CD14-positive monocyte (primary cell): Measurements from ENCODE around the gene CLEC1B. TPM values are rescaled to one million over a fixed set of nuclear protein-coding genes. Genes with fewer than 3 reads are reported as not detected.

ENCODE experiments used
- DNase-seq, 3 donors: peaks; one replicate each; pipeline ENCODE4 v3.0.0-alpha.2; 2011 to 2022
- H2AFZ ChIP-seq: 2 replicates; pipeline ENCODE4 v1.6.0; 2012; ENCODE audit warnings: mild to moderate bottlenecking, low read depth, low read length, inconsistent platforms; ENCODE audit not compliant: insufficient read depth, poor library complexity, severe bottlenecking
- H3K27ac ChIP-seq, 2 donors: 1 replicate in 1 of 2; 2 replicates in 1 of 2; pipeline ENCODE4 v1.5.1; 2012 to 2013; ENCODE audit warnings: low read length in 2 of 2, control low read depth in 1 of 2, inconsistent platforms in 1 of 2, low read depth in 1 of 2, mild to moderate bottlenecking in 1 of 2
- H3K27me3 ChIP-seq, 2 donors: one replicate each; pipeline versions ENCODE4 v1.6.0 to v1.6.1; 2011 to 2013; ENCODE audit warnings: low read length in 2 of 2; ENCODE audit not compliant: control insufficient read depth in 2 of 2, insufficient read depth in 2 of 2
- H3K36me3 ChIP-seq, 2 donors: replicated peaks in 1 of 2; 1 replicate in 1 of 2; 2 replicates in 1 of 2; pipeline versions ENCODE4 v1.5.1 to v1.6.1; 2012 to 2013; ENCODE audit warnings: low read length in 2 of 2, control low read depth in 1 of 2, inconsistent platforms in 1 of 2, mild to moderate bottlenecking in 1 of 2; ENCODE audit not compliant: insufficient read depth in 2 of 2, control insufficient read depth in 1 of 2
- H3K4me1 ChIP-seq, 2 donors: 1 replicate in 1 of 2; 2 replicates in 1 of 2; pipeline versions ENCODE4 v1.5.1 to v1.6.1; 2012 to 2013; ENCODE audit warnings: low read length in 2 of 2, control low read depth in 1 of 2, inconsistent platforms in 1 of 2, mild to moderate bottlenecking in 1 of 2, moderate library complexity in 1 of 2; ENCODE audit not compliant: insufficient read depth in 2 of 2, control insufficient read depth in 1 of 2
- H3K4me2 ChIP-seq: replicated peaks from 2 replicates; pipeline ENCODE3; 2012; ENCODE audit warnings: low read length, moderate library complexity, mild to moderate bottlenecking; ENCODE audit not compliant: poor library complexity, severe bottlenecking; ENCODE audit errors: extremely low read depth
- H3K4me3 ChIP-seq, 3 experiments: fragments of 200-600 bp in 1 of 3; sonication (generic) in 1 of 3; replicated peaks in 1 of 3; 1 replicate in 2 of 3; 2 replicates in 1 of 3; pipeline ENCODE4 v1.5.1; 2011 to 2013; ENCODE audit warnings: low read length in 3 of 3, mild to moderate bottlenecking in 3 of 3, control low read depth in 2 of 3, low read depth in 2 of 3, inconsistent platforms in 1 of 3, moderate library complexity in 1 of 3
- H3K79me2 ChIP-seq: 2 replicates; pipeline ENCODE4 v1.6.0; 2012; ENCODE audit warnings: mild to moderate bottlenecking, control low read depth, inconsistent platforms, low read length, moderate library complexity; ENCODE audit not compliant: insufficient read depth
- H3K9ac ChIP-seq: 2 replicates; pipeline ENCODE4 v1.6.0; 2017; ENCODE audit warnings: low read length, mild to moderate bottlenecking; ENCODE audit not compliant: insufficient read depth, poor library complexity, severe bottlenecking
- H3K9me3 ChIP-seq, 2 donors: replicated peaks in 1 of 2; 1 replicate in 1 of 2; 2 replicates in 1 of 2; pipeline versions ENCODE4 v1.5.1 to v1.6.1; 2012 to 2013; ENCODE audit warnings: low read length in 2 of 2, control low read depth in 1 of 2; ENCODE audit not compliant: control insufficient read depth in 1 of 2, insufficient read depth in 1 of 2
- H4K20me1 ChIP-seq: 2 replicates; pipeline ENCODE4 v1.6.0; 2012; ENCODE audit warnings: mild to moderate bottlenecking, low read length, control low read depth, moderate library complexity; ENCODE audit not compliant: insufficient read depth
- H3K27ac Mint-ChIP-seq, 7 donors: one replicate each; pipeline ENCODE4 v1.8.0; 2020; ENCODE audit warnings: mild to moderate bottlenecking in 7 of 7, mixed read lengths in 7 of 7, moderate library complexity in 6 of 7, inconsistent platforms in 2 of 7
- H3K27me3 Mint-ChIP-seq, 3 donors: one replicate each; pipeline ENCODE4 v1.8.0; 2021 to 2022; ENCODE audit warnings: low read depth in 3 of 3, mild to moderate bottlenecking in 3 of 3, mixed read lengths in 3 of 3, moderate library complexity in 3 of 3, inconsistent platforms in 1 of 3
- H3K36me3 Mint-ChIP-seq, 2 donors: one replicate each; pipeline ENCODE4 v1.8.0; 2020; ENCODE audit warnings: mixed read lengths in 2 of 2, inconsistent platforms in 1 of 2, mild to moderate bottlenecking in 1 of 2
- H3K4me1 Mint-ChIP-seq: one replicate; pipeline ENCODE4 v1.8.0; 2020; ENCODE audit warnings: mild to moderate bottlenecking, mixed read lengths
- H3K4me3 Mint-ChIP-seq, 2 donors: one replicate each; pipeline ENCODE4 v1.8.0; 2020; ENCODE audit warnings: mild to moderate bottlenecking in 2 of 2, mixed read lengths in 2 of 2, moderate library complexity in 1 of 2
- H3K9me3 Mint-ChIP-seq, 7 donors: one replicate each; pipeline ENCODE4 v1.8.0; 2020 to 2022; ENCODE audit warnings: mixed read lengths in 7 of 7, mild to moderate bottlenecking in 6 of 7, moderate library complexity in 6 of 7, inconsistent platforms in 2 of 7
- WGBS: methylation state at CpG from one replicate; pipeline ENCODE4 v1.1.5; 2013; ENCODE audit warnings: missing lambda C conversion rate; ENCODE audit not compliant: insufficient coverage; 5-methylcytosine and 5-hydroxymethylcytosine counted together
- intact Hi-C, 2 donors: fragments of 100-400 bp; cut with micrococcal nuclease; formaldehyde crosslinking; loops; one replicate each; pipeline versions ENCODE4 v1.15.0 to v1.15.1; 2023
- polyA plus RNA-seq, 3 donors: library from polyadenylated mRNA; depleted of rRNA in 1 of 3; unstranded in 2 of 3; stranded (reverse) in 1 of 3; fragments of 300-500 nt in 2 of 3; fragments of >200 nt in 1 of 3; fragmentation: Illumina TruSeq in 2 of 3; gene quantifications; 1 replicate in 2 of 3; 2 replicates in 1 of 3; pipeline ENCODE4 v1.2.3, GENCODE V29; 2012 to 2021
- TF ChIP-seq, protein P1 (sequence below): fragments of 200-600 bp; IDR thresholded peaks from one replicate; pipeline ENCODE4 v1.8.0; 2022; ENCODE audit warnings: antibody characterized with exemption, mild to moderate bottlenecking

CLEC1B gene
- polyA plus RNA-seq, 3 donors = 3.5 to 3.9 TPM; not detected in 1

DNA sequence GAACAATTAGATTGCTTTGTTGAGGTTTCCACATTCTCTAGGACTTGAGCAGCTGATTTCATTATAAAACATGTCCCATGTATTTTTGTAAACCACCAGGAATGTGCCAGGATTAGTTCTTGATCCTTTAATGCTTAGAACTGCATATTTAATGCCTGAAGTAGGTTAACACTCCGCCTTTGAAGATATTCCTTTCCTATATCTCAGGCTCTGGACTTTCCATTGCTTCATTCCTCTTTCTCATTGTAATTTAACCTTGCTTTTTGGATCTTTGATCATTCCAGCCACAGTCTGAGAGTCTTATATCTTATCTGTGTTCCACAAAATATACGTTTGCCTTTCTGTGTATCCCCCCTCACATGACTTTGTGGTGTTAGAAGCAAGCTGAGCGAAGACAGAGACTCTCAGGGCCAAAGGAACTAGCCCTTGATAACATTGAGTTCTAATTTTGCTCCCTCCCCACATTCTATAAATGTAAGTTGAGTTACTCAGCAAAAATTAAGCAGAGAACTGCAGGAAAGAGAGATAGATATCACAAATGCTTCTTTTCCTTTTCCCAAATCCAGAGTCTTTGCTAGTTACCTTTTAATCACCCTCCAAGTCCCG, 2.4 kb upstream of the CLEC1B start:
- TF ChIP-seq, protein P1, sequence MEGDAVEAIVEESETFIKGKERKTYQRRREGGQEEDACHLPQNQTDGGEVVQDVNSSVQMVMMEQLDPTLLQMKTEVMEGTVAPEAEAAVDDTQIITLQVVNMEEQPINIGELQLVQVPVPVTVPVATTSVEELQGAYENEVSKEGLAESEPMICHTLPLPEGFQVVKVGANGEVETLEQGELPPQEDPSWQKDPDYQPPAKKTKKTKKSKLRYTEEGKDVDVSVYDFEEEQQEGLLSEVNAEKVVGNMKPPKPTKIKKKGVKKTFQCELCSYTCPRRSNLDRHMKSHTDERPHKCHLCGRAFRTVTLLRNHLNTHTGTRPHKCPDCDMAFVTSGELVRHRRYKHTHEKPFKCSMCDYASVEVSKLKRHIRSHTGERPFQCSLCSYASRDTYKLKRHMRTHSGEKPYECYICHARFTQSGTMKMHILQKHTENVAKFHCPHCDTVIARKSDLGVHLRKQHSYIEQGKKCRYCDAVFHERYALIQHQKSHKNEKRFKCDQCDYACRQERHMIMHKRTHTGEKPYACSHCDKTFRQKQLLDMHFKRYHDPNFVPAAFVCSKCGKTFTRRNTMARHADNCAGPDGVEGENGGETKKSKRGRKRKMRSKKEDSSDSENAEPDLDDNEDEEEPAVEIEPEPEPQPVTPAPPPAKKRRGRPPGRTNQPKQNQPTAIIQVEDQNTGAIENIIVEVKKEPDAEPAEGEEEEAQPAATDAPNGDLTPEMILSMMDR = no peak
- Histone ChIP-seq H3K79me2 (no peaks in the 10 kb centered on the region), H3K4me2 (no peak overlapping the region), H4K20me1 (no peaks in the 10 kb centered on the region), H3K27ac (no peak overlapping the region), H3K4me3 (no peak overlapping the region), H3K4me1 (peaks cover 0 to 6% of the 10 kb centered on the region in 2 donors), H3K36me3 (peaks cover 0 to 10% of the 10 kb centered on the region in 2 donors), H3K9me3 (no peaks in the 10 kb centered on the region), H2AFZ (no peak overlapping the region), H3K9ac (no peak overlapping the region), H3K27me3 (no peaks in the 10 kb centered on the region)
- intact Hi-C loops = no loop called here
- Mint-ChIP-seq H3K27ac (no peak overlapping the region), H3K4me3 (no peak overlapping the region), H3K9me3 (no peaks in the 10 kb centered on the region), H3K36me3 (peaks cover 20 to 23% of the 10 kb centered on the region in 2 donors), H3K4me1 (peaks cover 10% of the 10 kb centered on the region), H3K27me3 (no peaks in the 10 kb centered on the region)
- DNase-seq = no peak
- 86% methylated on average over 1 of the region's 4 CpGs for WGBS

DNA sequence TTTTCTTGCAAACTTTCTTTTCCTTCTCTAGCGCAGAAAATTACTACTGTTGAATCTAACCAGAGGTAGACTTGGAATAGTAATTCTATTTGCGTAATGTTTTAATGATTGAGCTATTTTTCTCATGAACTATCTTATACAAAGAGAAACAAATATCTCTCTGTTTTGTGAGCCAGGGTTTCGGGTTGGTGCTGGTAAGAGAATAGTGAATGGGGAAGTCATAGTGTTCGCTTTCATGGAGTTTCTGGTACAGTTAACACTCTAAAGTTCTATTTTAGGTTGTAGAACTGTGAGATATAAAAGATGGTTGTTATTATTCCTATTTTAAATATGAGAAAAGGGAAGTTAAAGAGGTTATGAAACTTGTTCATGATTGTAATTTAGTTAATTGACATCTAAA, 6.6 kb downstream of the CLEC1B start:
- Histone ChIP-seq H3K9ac (no peak overlapping the region), H2AFZ (no peak overlapping the region), H3K4me3 (peak overlapping the region in 1 of 3 experiments; percentile 28), H3K9me3 (no peaks in the 10 kb centered on the region), H3K4me1 (peaks cover 12 to 18% of the 10 kb centered on the region in 2 donors), H3K79me2 (no peaks in the 10 kb centered on the region), H3K27me3 (no peaks in the 10 kb centered on the region), H4K20me1 (peaks cover 28% of the 10 kb centered on the region), H3K27ac (peak overlapping the region in 1 of 2 donors; percentile 27), H3K4me2 (peak overlapping the region; percentile 25), H3K36me3 (peaks cover 2 to 9% of the 10 kb centered on the region in 2 donors)
- Mint-ChIP-seq H3K27ac (peak overlapping the region in 6 of 7 donors; percentile 34 to 86 (median 74)), H3K9me3 (peaks cover 7 to 23% (median 15%) of the 10 kb centered on the region in 7 donors), H3K4me3 (peak overlapping the region; percentile 50 to 57), H3K27me3 (no peaks in the 10 kb centered on the region), H3K4me1 (peaks cover 31% of the 10 kb centered on the region), H3K36me3 (peaks cover 17 to 33% of the 10 kb centered on the region in 2 donors)
- peak in 1 of 3 donors; percentile 30 for DNase-seq
- intact Hi-C loops = no loop called here
- WGBS = no CpG with 5 or more reads among the region's 4 CpGs
- TF ChIP-seq, protein P1 = no peak
